ENCODE data around the gene MELTF.

MELTF gene

GRCh38 chr3:196967412-196968232, 62.0 kb downstream of the MELTF start:
- DNase-seq, result no peak

GRCh38 chr3:196966526-196967401, 62.9 kb downstream of the MELTF start:
- no peak for DNase-seq

GRCh38 chr3:196965804-196966173, 63.8 kb downstream of the MELTF start:
- DNase-seq, result no peak

GRCh38 chr3:196965112-196965803, 64.4 kb downstream of the MELTF start:
- no peak for DNase-seq

GRCh38 chr3:196963631-196963953, 66.0 kb downstream of the MELTF start:
- no peak for DNase-seq

- DNase-seq, result no peak
Measured at GRCh38 chr3:196962930-196963630, 66.5 kb downstream of the MELTF start.

- DNase-seq, result no peak
Measured at GRCh38 chr3:196962108-196962929, 67.3 kb downstream of the MELTF start.

- DNase-seq, result no peak
Measured at GRCh38 chr3:196954832-196955231, 74.8 kb downstream of the MELTF start.

Data from activated T-cell treated with anti-CD3 and anti-CD28 coated beads, Interleukin-2, amount 50 U/mL, for 1 hour (primary cell).